ENCODE data around the gene SF3B1.

DNA sequence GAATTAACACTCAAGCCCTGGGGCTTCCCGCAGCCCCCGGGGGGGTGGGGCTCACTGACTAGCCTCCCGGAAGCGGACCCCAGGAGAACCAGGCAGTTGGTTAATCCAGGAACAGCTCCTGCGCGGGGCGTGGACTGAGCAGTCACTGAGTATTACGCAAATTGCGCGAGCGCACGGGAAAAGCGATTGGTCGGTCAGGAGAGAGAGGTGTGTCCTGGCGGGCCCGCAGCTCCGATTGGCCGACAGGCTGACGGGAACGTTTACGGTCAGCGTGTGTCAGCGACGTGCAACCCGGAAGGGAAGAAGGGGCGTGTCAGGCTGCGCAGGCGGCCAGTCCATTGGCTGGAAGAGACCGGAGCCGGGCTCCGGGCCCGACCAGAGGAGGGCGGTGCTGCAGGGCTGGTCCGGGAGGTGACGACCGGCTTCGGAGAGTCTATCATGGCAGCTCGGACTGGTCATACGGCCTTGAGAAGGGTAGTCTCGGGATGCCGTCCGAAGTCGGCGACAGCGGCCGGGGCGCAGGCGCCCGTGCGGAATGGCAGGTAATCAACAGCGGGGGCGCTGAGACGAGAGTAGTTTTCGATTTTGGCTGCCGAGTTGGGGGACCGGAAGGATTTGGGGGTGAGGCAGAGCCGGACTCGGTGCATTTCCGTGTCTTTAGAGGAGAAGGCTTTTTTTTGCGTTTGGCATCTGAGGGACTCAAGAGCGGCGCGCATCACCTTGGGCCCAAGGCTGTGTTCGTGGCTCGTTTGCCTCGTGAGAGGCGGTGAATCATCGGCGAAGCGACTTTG is 18.5 kb upstream of the SF3B1 start, which contains the start of gene COQ10B:
- peak; percentile 88 for TF ChIP-seq PKNOX1 (IDR thresholded peaks at IDR 0.05)
- peak in 2 of 3 experiments; percentile 23 to 34; a peak in 3 of 6 replicates for TF ChIP-seq CTCF (IDR thresholded peaks at IDR 0.05 in 2 of 3, conservative IDR thresholded peaks at IDR 0.05 in 1 of 3; ENCODE audit: control insufficient read depth in 2 of 3, extremely low read depth in 1 of 3, insufficient read depth in 1 of 3, low read depth in 3 of 3, low read length in 3 of 3)
- TF ChIP-seq ZNF274 (IDR thresholded peaks at IDR 0.05; ENCODE audit: insufficient read depth, insufficient read length), result no peak
- TF ChIP-seq ESRRA (IDR thresholded peaks at IDR 0.05; ENCODE audit: low read length), result peak; percentile 63; the same call in 1 of the 2 replicates
- TF ChIP-seq SP1 (IDR thresholded peaks at IDR 0.05; ENCODE audit: low read depth, low read length), result peak; percentile 87

All from GM12878 (cell line).